Cardiac fibroblast (primary cell): ENCODE data around the gene PYGM.

Source experiments
- DNase-seq, 2 donors: peaks; one replicate each; pipeline versions ENCODE4 v3.0.0 to v3.0.0-alpha.2; 2010; ENCODE audit warnings: low read depth in 2 of 2
- H3K4me3 ChIP-seq, 2 donors: replicated peaks in 1 of 2; 1 replicate in 1 of 2; 2 replicates in 1 of 2; pipeline ENCODE4 v1.5.1; 2011; ENCODE audit warnings: low read depth in 2 of 2, low read length in 2 of 2, mild to moderate bottlenecking in 2 of 2, moderate library complexity in 1 of 2
- CTCF ChIP-seq: IDR thresholded peaks from one replicate; pipeline ENCODE4 v1.5.1; 2011; ENCODE audit warnings: low read depth, mild to moderate bottlenecking, low read length, inconsistent platforms

Gene PYGM

GRCh38 chr11:64790205-64791095 is 30.7 kb upstream of the PYGM start:
- no peak overlapping the region for H3K4me3 ChIP-seq
- DNase-seq: no peak
- TF ChIP-seq CTCF: no peak

DNA sequence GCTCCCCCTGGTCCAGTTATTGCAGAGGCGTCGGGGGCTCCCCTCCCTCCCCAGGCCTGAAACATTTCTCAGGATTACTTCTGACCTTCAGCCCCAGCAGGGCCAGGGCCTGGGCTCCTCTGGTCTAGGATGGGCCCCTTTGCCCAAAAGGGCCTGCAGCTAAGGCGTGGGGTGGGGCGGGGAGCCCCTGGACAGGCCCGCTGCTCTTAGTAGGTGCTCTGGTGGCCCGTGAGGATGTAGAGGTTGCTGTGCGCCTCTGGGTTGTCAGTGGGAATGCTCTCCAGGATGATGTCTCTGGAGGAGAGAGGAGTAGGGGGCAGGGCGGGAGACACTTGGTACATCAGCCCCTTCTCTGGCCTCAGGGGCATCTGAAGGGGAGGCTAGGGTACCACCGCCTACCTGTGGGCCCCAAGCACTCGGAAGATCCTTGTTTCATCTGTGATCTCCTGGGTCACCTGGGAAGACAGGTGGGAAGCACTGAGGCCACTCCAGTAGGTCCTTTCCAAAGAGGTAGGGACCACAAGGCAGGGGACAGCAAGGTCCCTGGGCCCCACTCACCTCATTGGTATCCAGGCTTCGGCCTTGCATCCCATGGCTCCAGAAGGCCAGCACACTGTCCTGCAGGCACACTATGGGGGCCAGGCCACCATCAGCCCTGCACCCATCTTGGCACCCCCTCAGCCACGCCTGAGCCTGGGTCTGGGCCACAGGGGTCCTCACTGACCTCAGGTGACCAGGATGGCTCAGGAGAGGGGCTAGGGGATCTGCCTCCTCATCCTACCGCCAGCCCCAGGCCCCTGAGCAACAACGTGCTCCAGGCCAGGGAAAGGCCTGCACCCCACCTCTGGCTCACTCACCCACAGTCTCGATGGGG is 29.8 kb upstream of the PYGM start:
- no peak for TF ChIP-seq CTCF
- DNase-seq: no peak

GRCh38 chr11:64788321-64789215 is 28.8 kb upstream of the PYGM start:
- no peak for TF ChIP-seq CTCF
- no peak for DNase-seq
- H3K4me3 ChIP-seq: no peak overlapping the region

More for the DNA sequence above, 29.8 kb upstream of the PYGM start:
- no peak overlapping the region for H3K4me3 ChIP-seq

DNA sequence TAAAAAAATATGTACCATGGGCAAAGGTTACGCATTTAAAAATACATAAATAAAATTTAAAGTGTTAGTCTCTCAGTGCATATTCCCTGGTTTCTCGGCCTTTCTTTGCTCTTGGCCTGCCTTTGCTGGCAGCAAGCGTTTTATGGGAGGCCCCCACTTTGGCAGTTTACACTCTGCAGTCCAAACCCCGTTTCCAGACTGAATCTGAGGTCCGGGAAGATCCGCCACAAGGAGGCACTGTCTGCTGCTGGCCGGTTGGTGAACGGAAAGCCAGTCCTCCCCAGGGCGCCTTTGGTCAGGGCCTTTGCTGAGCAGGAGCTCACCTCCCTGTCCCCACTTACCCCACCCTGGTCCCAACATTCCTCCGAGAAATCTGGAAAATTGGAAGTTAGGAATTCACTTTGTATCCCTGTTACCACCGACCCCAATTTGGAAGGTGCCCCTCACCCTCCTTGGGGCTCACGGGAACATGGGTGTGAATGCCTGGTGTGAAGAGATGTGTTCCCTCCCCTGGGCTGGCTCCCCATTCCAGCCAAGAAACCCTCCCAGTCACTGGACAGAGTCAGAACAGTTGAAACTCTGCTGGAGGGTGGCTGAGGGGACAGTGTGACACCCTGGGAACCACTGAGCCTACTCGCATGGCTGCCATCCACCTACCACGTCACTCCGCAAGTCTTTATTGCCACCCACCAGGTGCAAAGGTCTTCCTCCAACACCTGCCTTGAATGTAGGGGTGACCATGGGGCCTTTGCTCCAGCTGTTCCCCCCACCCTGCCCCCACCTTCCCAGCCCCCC is 27.9 kb upstream of the PYGM start:
- H3K4me3 ChIP-seq: no peak overlapping the region
- DNase-seq: peak; percentile 66 to 68
- TF ChIP-seq CTCF: peak; percentile 94

DNA sequence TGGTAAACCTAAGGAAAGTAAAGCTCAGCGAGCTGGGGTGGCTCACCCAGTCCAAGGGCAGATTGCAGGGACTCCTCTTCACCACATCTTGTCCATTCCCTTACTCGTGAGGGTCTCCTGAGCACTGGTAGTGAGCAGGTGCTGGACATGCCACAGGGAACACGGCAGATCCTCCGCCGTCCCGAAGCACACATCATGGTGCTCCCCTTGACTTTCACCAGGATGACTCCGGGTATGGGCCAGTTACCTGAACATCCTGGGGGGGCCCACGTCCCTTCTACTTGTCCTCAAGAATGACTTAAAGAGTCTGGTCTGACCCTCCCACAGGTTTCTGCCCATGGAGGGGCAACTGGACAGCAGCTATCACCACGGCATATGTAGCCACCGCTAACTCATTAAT is 26.5 kb upstream of the PYGM start:
- TF ChIP-seq CTCF: no peak
- no peak overlapping the region for H3K4me3 ChIP-seq
- no peak for DNase-seq
